Karpas-422 (cell line): ENCODE measurements around the gene ANXA5. TPM values are rescaled to one million over a fixed set of nuclear protein-coding genes. Genes with fewer than 3 reads are reported as not detected.

Experiments
- DNase-seq: peaks from one replicate; pipeline ENCODE4 v3.0.0-alpha.2; 2015
- H2AFZ ChIP-seq: fragments of 200-600 bp; sonication (generic); 2 replicates; pipeline ENCODE4 v1.6.1; 2014; ENCODE audit warnings: antibody characterized with exemption, low read length, mixed read lengths
- H3K27ac ChIP-seq: fragments of 200-600 bp; sonication (generic); 2 replicates; pipeline ENCODE4 v1.5.1; 2014; ENCODE audit warnings: mild to moderate bottlenecking, low read length, moderate library complexity
- H3K27me3 ChIP-seq: fragments of 200-600 bp; sonication (generic); 2 replicates; pipeline ENCODE4 v1.6.1; 2014; ENCODE audit warnings: low read length, mixed read lengths
- H3K36me3 ChIP-seq: fragments of 200-600 bp; sonication (generic); 2 replicates; pipeline ENCODE4 v1.6.1; 2014; ENCODE audit warnings: low read length, mixed read lengths; ENCODE audit not compliant: insufficient read depth
- H3K4me1 ChIP-seq: fragments of 200-600 bp; sonication (generic); 2 replicates; pipeline ENCODE4 v1.6.1; 2014; ENCODE audit warnings: mild to moderate bottlenecking, low read length, mixed read lengths
- H3K4me2 ChIP-seq: fragments of 200-600 bp; sonication (generic); 2 replicates; pipeline ENCODE4 v1.6.1; 2014; ENCODE audit warnings: low read length, low read depth, mild to moderate bottlenecking; ENCODE audit not compliant: poor library complexity, severe bottlenecking
- H3K4me3 ChIP-seq: fragments of 200-600 bp; sonication (generic); 2 replicates; pipeline ENCODE4 v1.5.1; 2014; ENCODE audit warnings: mild to moderate bottlenecking, antibody characterized with exemption, low read length, mixed read lengths
- H3K79me2 ChIP-seq: fragments of 200-600 bp; sonication (generic); 2 replicates; pipeline ENCODE4 v1.6.1; 2014; ENCODE audit warnings: mild to moderate bottlenecking, low read length, mixed read lengths
- H3K9ac ChIP-seq: fragments of 200-600 bp; sonication (generic); 2 replicates; pipeline ENCODE4 v1.6.0; 2014; ENCODE audit warnings: low read length
- H3K9me2 ChIP-seq: fragments of 200-600 bp; sonication (generic), shearing (Covaris generic); replicated peaks from 2 replicates; pipeline ENCODE4 v1.6.0; 2014; ENCODE audit warnings: mild to moderate bottlenecking, low read length, moderate library complexity; ENCODE audit not compliant: insufficient read depth
- H3K9me3 ChIP-seq: fragments of 300-700, 200-600 bp; sonication (generic); 2 replicates; pipeline ENCODE4 v1.6.1; 2014; ENCODE audit warnings: low read length, mixed read lengths
- H4K20me1 ChIP-seq: fragments of 200-600 bp; sonication (generic); 2 replicates; pipeline ENCODE4 v1.6.1; 2014; ENCODE audit warnings: mild to moderate bottlenecking, antibody characterized with exemption, low read length, low read depth; ENCODE audit not compliant: insufficient read depth
- total RNA-seq: library from RNA; depleted of rRNA; stranded (reverse); fragments of >200 nt; shearing (Covaris generic); gene quantifications from 2 replicates; pipeline ENCODE4 v1.2.3, GENCODE V29; 2014; ENCODE audit warnings: low replicate concordance

ANXA5 gene
- total RNA-seq, 1 experiment from 2014 or later = 89.5 TPM

DNA sequence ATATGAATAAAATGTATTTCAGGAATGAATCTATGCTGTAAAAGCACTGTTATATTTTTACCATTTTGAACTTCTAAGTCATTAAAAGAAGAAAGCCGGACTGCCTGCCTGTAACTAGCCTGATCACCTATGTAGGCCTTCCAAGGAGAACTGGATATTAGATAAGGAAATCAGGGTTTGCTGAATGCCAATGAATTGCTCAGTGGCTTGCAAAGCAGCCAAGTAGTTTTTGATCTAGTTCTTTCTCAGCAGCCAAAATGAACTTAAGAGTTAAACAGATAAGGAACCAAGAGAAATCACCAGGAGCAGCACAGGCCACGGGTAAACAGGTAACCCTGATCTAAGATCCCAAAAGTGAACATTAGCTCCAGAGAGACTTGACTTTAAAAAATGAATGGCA is 3.3 kb downstream of the ANXA5 start:
- no peak overlapping the region for H3K4me2 ChIP-seq
- peaks cover 24% of the 10 kb centered on the region for H3K4me1 ChIP-seq
- no peak overlapping the region for H2AFZ ChIP-seq
- no peaks in the 10 kb centered on the region for H3K9me3 ChIP-seq
- H3K36me3 ChIP-seq = peaks cover 7% of the 10 kb centered on the region; the same call in 1 of the 2 replicates
- DNase-seq = no peak
- no peak overlapping the region for H3K27ac ChIP-seq
- H3K9ac ChIP-seq = no peak overlapping the region
- H3K9me2 ChIP-seq = no peaks in the 10 kb centered on the region
- H3K79me2 ChIP-seq = peaks cover 64% of the 10 kb centered on the region
- H3K4me3 ChIP-seq = no peak overlapping the region
- no peaks in the 10 kb centered on the region for H4K20me1 ChIP-seq
- no peaks in the 10 kb centered on the region for H3K27me3 ChIP-seq

GRCh38 chr4:121692261-121692660 is 4.5 kb downstream of the ANXA5 start:
- H3K27ac ChIP-seq = no peak overlapping the region
- H3K36me3 ChIP-seq = peaks cover 7% of the 10 kb centered on the region; the same call in 1 of the 2 replicates
- peaks cover 76% of the 10 kb centered on the region for H3K79me2 ChIP-seq
- H3K4me2 ChIP-seq = no peak overlapping the region
- H3K27me3 ChIP-seq = no peaks in the 10 kb centered on the region
- no peak overlapping the region for H3K9ac ChIP-seq
- H3K4me3 ChIP-seq = no peak overlapping the region
- no peaks in the 10 kb centered on the region for H3K9me3 ChIP-seq
- no peaks in the 10 kb centered on the region for H3K9me2 ChIP-seq
- no peak for DNase-seq
- H2AFZ ChIP-seq = no peak overlapping the region
- H3K4me1 ChIP-seq = peaks cover 17% of the 10 kb centered on the region
- no peaks in the 10 kb centered on the region for H4K20me1 ChIP-seq

DNA sequence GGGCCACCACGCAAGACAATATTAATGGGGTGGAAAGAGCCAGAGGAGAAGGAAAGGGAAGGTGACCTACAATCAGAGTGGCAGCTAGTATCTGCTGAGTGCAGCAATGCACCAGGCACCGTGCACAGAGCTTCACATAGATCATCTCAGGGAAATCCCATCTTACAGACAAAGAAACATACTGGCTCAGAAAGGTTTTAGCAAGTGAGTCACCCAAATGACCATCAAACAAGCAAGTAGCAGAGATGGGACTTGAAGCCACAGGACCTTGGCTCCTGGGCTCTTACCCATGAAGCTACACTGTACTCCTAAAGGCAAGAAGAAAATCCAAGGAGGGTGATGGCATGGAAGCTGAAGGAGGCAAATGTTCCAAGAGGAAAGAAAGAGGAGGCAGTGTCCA is 6.8 kb downstream of the ANXA5 start:
- no peak overlapping the region for H2AFZ ChIP-seq
- no peaks in the 10 kb centered on the region for H4K20me1 ChIP-seq
- peaks cover 65% of the 10 kb centered on the region for H3K79me2 ChIP-seq
- no peaks in the 10 kb centered on the region for H3K9me2 ChIP-seq
- peaks cover 3% of the 10 kb centered on the region; the same call in 1 of the 2 replicates for H3K36me3 ChIP-seq
- no peak overlapping the region for H3K4me3 ChIP-seq
- no peak for DNase-seq
- H3K4me2 ChIP-seq = no peak overlapping the region
- no peaks in the 10 kb centered on the region for H3K27me3 ChIP-seq
- H3K9me3 ChIP-seq = no peaks in the 10 kb centered on the region
- no peak overlapping the region for H3K9ac ChIP-seq
- H3K4me1 ChIP-seq = peaks cover 5% of the 10 kb centered on the region
- no peak overlapping the region for H3K27ac ChIP-seq

DNA sequence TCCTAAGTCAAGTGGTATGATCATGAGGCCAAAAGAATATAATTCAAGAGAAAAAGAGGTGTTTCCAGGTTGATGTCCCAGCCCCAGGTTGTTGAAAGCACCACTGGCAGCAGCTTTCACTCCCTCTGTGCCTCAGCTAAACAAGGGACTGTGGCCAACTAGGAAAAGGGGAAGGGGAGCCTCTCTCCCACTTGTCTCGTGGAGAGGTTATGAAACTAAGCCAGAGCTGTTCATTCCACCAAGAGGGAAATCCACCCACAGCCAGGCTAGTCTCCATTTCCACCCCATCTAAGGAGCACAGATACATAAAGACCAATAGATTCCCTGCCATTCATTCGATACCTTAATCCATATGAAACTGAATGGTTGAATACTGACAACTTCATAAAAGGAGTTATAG is 8.1 kb downstream of the ANXA5 start:
- H3K27ac ChIP-seq = no peak overlapping the region
- no peak overlapping the region for H3K4me3 ChIP-seq
- H3K9ac ChIP-seq = no peak overlapping the region
- H3K79me2 ChIP-seq = peaks cover 59% of the 10 kb centered on the region
- no peaks in the 10 kb centered on the region for H3K27me3 ChIP-seq
- H3K36me3 ChIP-seq = no peaks in the 10 kb centered on the region
- DNase-seq = no peak
- H2AFZ ChIP-seq = no peak overlapping the region
- no peaks in the 10 kb centered on the region for H3K9me3 ChIP-seq
- H3K9me2 ChIP-seq = no peaks in the 10 kb centered on the region
- H4K20me1 ChIP-seq = no peaks in the 10 kb centered on the region
- no peaks in the 10 kb centered on the region for H3K4me1 ChIP-seq
- no peak overlapping the region for H3K4me2 ChIP-seq

DNA sequence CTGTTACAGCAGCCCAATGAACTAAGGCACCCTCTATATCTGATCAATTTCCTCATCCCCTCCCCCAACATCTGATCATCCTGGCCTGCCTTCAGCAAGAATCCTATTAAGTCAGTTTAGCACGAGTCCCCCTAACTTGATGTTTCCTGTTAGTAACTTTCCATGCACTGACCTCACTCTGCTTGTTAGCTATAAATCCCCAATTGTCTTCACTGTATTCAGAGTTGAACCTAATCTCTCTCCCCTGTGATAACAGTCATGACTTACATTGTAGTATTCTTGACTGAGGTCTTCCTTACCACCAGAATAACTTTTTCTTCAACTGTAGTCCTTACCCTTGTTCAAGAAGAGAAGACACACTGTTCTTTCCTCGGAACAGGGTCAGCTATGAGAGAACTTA is 8.5 kb downstream of the ANXA5 start:
- no peak for DNase-seq
- H3K9me2 ChIP-seq = no peaks in the 10 kb centered on the region
- no peaks in the 10 kb centered on the region for H4K20me1 ChIP-seq
- no peak overlapping the region for H3K4me3 ChIP-seq
- no peak overlapping the region for H3K27ac ChIP-seq
- H3K9me3 ChIP-seq = no peaks in the 10 kb centered on the region
- no peak overlapping the region for H2AFZ ChIP-seq
- H3K27me3 ChIP-seq = no peaks in the 10 kb centered on the region
- no peaks in the 10 kb centered on the region for H3K36me3 ChIP-seq
- no peak overlapping the region for H3K9ac ChIP-seq
- H3K4me1 ChIP-seq = no peaks in the 10 kb centered on the region
- peaks cover 56% of the 10 kb centered on the region for H3K79me2 ChIP-seq
- no peak overlapping the region for H3K4me2 ChIP-seq

GRCh38 chr4:121686255-121686654 is 10.5 kb downstream of the ANXA5 start:
- Histone ChIP-seq H3K4me2 (no peak overlapping the region), H3K9me3 (no peaks in the 10 kb centered on the region), H2AFZ (no peak overlapping the region), H3K9ac (no peak overlapping the region), H3K27ac (no peak overlapping the region), H3K36me3 (peaks cover 13% of the 10 kb centered on the region; the same call in 1 of the 2 replicates), H3K4me1 (no peaks in the 10 kb centered on the region), H3K27me3 (no peaks in the 10 kb centered on the region), H3K79me2 (peaks cover 40% of the 10 kb centered on the region), H4K20me1 (no peaks in the 10 kb centered on the region), H3K9me2 (no peaks in the 10 kb centered on the region), H3K4me3 (no peak overlapping the region)
- DNase-seq = no peak

DNA sequence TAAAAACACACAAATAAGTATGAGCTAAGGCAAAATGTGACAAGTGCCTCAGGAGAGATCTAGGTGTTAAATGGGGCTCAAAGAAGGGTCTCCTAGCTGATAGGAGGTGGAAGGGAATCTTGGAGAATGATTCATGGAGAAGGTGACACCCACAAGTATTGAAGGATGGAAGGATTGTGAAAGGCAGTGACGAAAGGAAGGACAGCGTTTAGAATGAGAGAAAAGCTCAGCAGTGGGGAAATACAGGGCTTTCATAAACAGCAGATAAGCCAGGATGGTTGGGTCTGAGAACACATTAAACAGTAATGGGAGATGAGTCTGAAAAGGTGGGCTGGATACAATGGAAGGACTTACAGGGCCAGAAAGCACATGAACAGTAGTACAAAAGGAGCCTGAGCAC is 11.5 kb downstream of the ANXA5 start:
- Histone ChIP-seq H3K4me1 (no peaks in the 10 kb centered on the region), H3K4me3 (no peak overlapping the region), H3K27me3 (no peaks in the 10 kb centered on the region), H3K4me2 (no peak overlapping the region), H2AFZ (no peak overlapping the region), H3K9me2 (no peaks in the 10 kb centered on the region), H3K79me2 (peaks cover 30% of the 10 kb centered on the region), H3K27ac (no peak overlapping the region), H4K20me1 (no peaks in the 10 kb centered on the region), H3K9ac (no peak overlapping the region), H3K36me3 (peaks cover 19% of the 10 kb centered on the region; the same call in 1 of the 2 replicates), H3K9me3 (no peaks in the 10 kb centered on the region)
- DNase-seq = no peak

DNA sequence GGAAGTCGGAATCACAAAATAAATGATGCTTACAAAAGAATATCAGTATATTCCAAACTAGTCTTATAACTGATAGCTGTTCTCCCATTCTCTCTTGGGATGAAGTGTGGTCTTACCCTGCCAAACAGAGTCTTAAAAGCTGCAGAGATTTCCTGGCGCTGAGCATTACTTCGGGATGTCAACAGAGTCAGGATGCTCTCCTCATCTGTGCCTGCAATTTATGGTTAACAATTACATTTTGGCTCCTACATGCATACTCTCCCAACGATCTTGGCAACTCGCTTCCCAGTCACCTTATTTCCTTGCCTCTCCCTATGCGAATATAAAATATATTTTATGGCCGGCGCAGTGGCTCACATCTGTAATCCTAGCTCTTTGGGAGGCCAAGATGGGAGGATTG is 12.2 kb downstream of the ANXA5 start:
- Histone ChIP-seq H3K9ac (no peak overlapping the region), H3K36me3 (peaks cover 24% of the 10 kb centered on the region; the same call in 1 of the 2 replicates), H3K9me3 (no peaks in the 10 kb centered on the region), H3K4me3 (no peak overlapping the region), H4K20me1 (no peaks in the 10 kb centered on the region), H2AFZ (no peak overlapping the region), H3K79me2 (peaks cover 23% of the 10 kb centered on the region), H3K27ac (no peak overlapping the region), H3K4me2 (no peak overlapping the region), H3K4me1 (no peaks in the 10 kb centered on the region), H3K9me2 (no peaks in the 10 kb centered on the region), H3K27me3 (no peaks in the 10 kb centered on the region)
- DNase-seq = no peak

DNA sequence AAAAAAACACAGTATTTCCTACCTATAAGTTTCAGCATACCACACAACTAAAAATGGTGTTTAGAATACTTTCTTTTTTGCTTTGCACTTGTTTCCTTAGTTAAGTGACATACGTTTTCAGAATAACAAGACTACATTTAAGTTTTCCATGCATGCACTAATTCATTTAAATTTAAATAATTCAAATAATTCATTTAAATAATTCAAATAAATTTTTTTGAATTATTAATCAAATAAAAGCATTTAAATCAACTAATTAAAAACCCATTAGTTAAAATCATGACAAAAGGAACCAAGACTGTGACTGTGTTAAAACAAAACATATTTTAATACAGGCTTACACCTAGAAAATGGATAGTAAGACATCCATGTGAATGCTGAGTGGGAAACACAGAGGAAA is 12.8 kb downstream of the ANXA5 start:
- Histone ChIP-seq H3K4me1 (no peaks in the 10 kb centered on the region), H3K4me3 (no peak overlapping the region), H3K27ac (no peak overlapping the region), H3K9ac (no peak overlapping the region), H3K79me2 (peaks cover 18% of the 10 kb centered on the region), H3K27me3 (no peaks in the 10 kb centered on the region), H3K36me3 (peaks cover 27% of the 10 kb centered on the region; the same call in 1 of the 2 replicates), H3K4me2 (no peak overlapping the region), H3K9me2 (no peaks in the 10 kb centered on the region), H2AFZ (no peak overlapping the region), H3K9me3 (no peaks in the 10 kb centered on the region), H4K20me1 (no peaks in the 10 kb centered on the region)
- DNase-seq = no peak
